Stimulated activated CD8-positive, alpha-beta memory T cell treated with anti-CD3 and anti-CD28 coated beads, Interleukin-7, amount 100 ng/mL, for 1 hour (primary cell): Measurements from ENCODE around the gene CXorf66.
A peak's percentile ranks its signal among the peaks of the same experiment; 100 is the strongest.
"Not testable (repeated sequence)": the region's sequence is repeated elsewhere in the genome, so short reads cannot be mapped to it uniquely, and the experiment has no call there.

Source experiments
- DNase-seq, 2 donors: peaks; one replicate each; pipeline ENCODE4 v3.0.0-alpha.2; 2020; ENCODE audit warnings: low read depth in 2 of 2

CXorf66 gene

GRCh38 chrX:139965421-139965820 lies at the start of gene CXorf66:
Gene CXorf66, minus strand, starts transcription at chrX:139965521. Its CDS starts 25 bp downstream, at chrX:139965496.
- DNase-seq, result no peak

GRCh38 chrX:139982856-139983255 lies 17.5 kb upstream of the CXorf66 start:
- DNase-seq, result no peak

- no peak for DNase-seq
Measured at GRCh38 chrX:139974471-139974870, 9.2 kb upstream of the CXorf66 start.

GRCh38 chrX:139972629-139973624 lies 7.6 kb upstream of the CXorf66 start:
- DNase-seq, result no peak

- DNase-seq, result no peak
Measured at GRCh38 chrX:139972113-139972512, 6.8 kb upstream of the CXorf66 start.

- no peak for DNase-seq
Measured at GRCh38 chrX:139971394-139971749, 6.1 kb upstream of the CXorf66 start.

GRCh38 chrX:139969286-139969685 lies 4.0 kb upstream of the CXorf66 start:
- no peak for DNase-seq

GRCh38 chrX:139967750-139968149 lies 2.4 kb upstream of the CXorf66 start:
- DNase-seq, result no peak

GRCh38 chrX:139967300-139967699 lies 2.0 kb upstream of the CXorf66 start:
- DNase-seq, result no peak

- DNase-seq, result not testable (repeated sequence)
Measured at GRCh38 chrX:139966159-139966558, 838 bp upstream of the CXorf66 start.

- not testable (repeated sequence) for DNase-seq
Measured at GRCh38 chrX:139961091-139961490, 4.2 kb downstream of the CXorf66 start.

GRCh38 chrX:139949703-139950102 lies 15.6 kb downstream of the CXorf66 start:
- DNase-seq, result no peak

- no peak for DNase-seq
Measured at GRCh38 chrX:139945075-139945474, 20.2 kb downstream of the CXorf66 start.

GRCh38 chrX:139936259-139936658 lies 29.1 kb downstream of the CXorf66 start:
- DNase-seq, result no peak

GRCh38 chrX:139933904-139934303 lies 31.4 kb downstream of the CXorf66 start:
- DNase-seq, result no peak

- peak; percentile 61 to 62 for DNase-seq
Measured at GRCh38 chrX:139932901-139933796, 32.2 kb downstream of the CXorf66 start, which contains the start of gene ATP11C. Gene ATP11C, minus strand, starts transcription at chrX:139933053. Its CDS starts 1,011 bp downstream, at chrX:139932042.

- DNase-seq, result peak in 1 of 2 donors; percentile 26
Measured at GRCh38 chrX:139932073-139932900, 33.0 kb downstream of the CXorf66 start.

GRCh38 chrX:139931646-139932072 lies 33.7 kb downstream of the CXorf66 start:
- DNase-seq, result no peak

- DNase-seq, result no peak
Measured at GRCh38 chrX:139930916-139931645, 34.2 kb downstream of the CXorf66 start.

- no peak for DNase-seq
Measured at GRCh38 chrX:139930401-139930800, 34.9 kb downstream of the CXorf66 start.

- DNase-seq, result no peak
Measured at GRCh38 chrX:139929876-139930275, 35.4 kb downstream of the CXorf66 start.
